ENCODE data around the gene DAAM2. TPM values are rescaled to one million over a fixed set of nuclear protein-coding genes. Genes with fewer than 3 reads are reported as not detected.

Gene DAAM2
- polyA plus RNA-seq, 2 of the 4 experiments (the other 2 are of a cell fraction) = not detected

DNA sequence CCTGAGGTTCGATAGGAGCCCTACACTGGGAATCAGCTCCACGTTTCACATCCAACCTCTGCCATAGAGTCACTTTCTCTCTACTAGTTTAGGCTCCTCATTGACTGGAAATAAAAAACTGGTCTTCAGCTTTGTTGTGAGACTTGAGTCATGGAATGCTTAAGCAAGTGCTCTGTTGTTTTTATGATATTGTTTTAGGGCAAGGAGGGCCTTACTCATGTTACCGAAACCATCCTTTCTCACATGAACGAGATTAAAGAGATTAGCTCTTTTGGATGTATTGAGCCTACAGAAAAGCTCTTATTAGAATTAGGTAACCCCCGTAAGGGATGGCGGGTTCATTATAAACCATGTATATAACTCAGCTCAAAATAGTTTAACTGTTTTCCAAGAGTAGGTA lies 149.0 kb downstream of the DAAM2 start:
- ChIA-PET POLR2A (no interaction called here), CTCF (no interaction called here)
- no peak for DNase-seq (ENCODE audit: low read depth in 1 of 2, low spot score in 1 of 2)
- no peak for FAIRE-seq
- no peak overlapping the region for H3K4me2 ChIP-seq
- WGBS (ENCODE audit: missing lambda C conversion rate) = 41% methylated on average over 6 of the region's 6 CpGs
- H3K9me3 ChIP-seq = no peaks in the 10 kb centered on the region
- no peak overlapping the region for H3K27ac ChIP-seq
- H3K4me1 ChIP-seq = no peaks in the 10 kb centered on the region
- TF ChIP-seq CBX8 (IDR thresholded peaks at IDR 0.05) (no peak), MAZ (IDR thresholded peaks at IDR 0.05; ENCODE audit: borderline replicate concordance, low read depth, low read length) (no peak), GATA3 (IDR thresholded peaks at IDR 0.05; ENCODE audit: borderline replicate concordance) (no peak), NPAS2 (CRISPR knock-in tag; IDR thresholded peaks at IDR 0.05; ENCODE audit: borderline replicate concordance) (no peak), CBX2 (IDR thresholded peaks at IDR 0.05; ENCODE audit: borderline replicate concordance, low read depth) (no peak), RAD21 (conservative IDR thresholded peaks at IDR 0.05 in 1 of 2, IDR thresholded peaks at IDR 0.05 in 1 of 2) (no peak), KDM1A (IDR thresholded peaks at IDR 0.05; ENCODE audit: low read depth) (no peak), KDM5A (IDR thresholded peaks at IDR 0.05) (no peak), ESRRA (IDR thresholded peaks at IDR 0.05; ENCODE audit: borderline replicate concordance, low read length) (no peak), HOXB13 (CRISPR knock-in tag; IDR thresholded peaks at IDR 0.05; ENCODE audit: low read depth) (no peak), HEYL (CRISPR knock-in tag; IDR thresholded peaks at IDR 0.05) (no peak), CHD2 (IDR thresholded peaks at IDR 0.05; ENCODE audit: low read length, partially characterized antibody) (no peak), PHF8 (IDR thresholded peaks at IDR 0.05; ENCODE audit: borderline replicate concordance, low read depth) (no peak), SREBF2 (IDR thresholded peaks at IDR 0.05) (no peak)
- TF ChIP-seq, protein P1, sequence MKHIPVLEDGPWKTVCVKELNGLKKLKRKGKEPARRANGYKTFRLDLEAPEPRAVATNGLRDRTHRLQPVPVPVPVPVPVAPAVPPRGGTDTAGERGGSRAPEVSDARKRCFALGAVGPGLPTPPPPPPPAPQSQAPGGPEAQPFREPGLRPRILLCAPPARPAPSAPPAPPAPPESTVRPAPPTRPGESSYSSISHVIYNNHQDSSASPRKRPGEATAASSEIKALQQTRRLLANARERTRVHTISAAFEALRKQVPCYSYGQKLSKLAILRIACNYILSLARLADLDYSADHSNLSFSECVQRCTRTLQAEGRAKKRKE (CRISPR knock-in tag; IDR thresholded peaks at IDR 0.05; ENCODE audit: low read depth) = no peak
- TF ChIP-seq, protein P2, sequence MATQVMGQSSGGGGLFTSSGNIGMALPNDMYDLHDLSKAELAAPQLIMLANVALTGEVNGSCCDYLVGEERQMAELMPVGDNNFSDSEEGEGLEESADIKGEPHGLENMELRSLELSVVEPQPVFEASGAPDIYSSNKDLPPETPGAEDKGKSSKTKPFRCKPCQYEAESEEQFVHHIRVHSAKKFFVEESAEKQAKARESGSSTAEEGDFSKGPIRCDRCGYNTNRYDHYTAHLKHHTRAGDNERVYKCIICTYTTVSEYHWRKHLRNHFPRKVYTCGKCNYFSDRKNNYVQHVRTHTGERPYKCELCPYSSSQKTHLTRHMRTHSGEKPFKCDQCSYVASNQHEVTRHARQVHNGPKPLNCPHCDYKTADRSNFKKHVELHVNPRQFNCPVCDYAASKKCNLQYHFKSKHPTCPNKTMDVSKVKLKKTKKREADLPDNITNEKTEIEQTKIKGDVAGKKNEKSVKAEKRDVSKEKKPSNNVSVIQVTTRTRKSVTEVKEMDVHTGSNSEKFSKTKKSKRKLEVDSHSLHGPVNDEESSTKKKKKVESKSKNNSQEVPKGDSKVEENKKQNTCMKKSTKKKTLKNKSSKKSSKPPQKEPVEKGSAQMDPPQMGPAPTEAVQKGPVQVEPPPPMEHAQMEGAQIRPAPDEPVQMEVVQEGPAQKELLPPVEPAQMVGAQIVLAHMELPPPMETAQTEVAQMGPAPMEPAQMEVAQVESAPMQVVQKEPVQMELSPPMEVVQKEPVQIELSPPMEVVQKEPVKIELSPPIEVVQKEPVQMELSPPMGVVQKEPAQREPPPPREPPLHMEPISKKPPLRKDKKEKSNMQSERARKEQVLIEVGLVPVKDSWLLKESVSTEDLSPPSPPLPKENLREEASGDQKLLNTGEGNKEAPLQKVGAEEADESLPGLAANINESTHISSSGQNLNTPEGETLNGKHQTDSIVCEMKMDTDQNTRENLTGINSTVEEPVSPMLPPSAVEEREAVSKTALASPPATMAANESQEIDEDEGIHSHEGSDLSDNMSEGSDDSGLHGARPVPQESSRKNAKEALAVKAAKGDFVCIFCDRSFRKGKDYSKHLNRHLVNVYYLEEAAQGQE (IDR thresholded peaks at IDR 0.05) = no peak
- TF ChIP-seq, protein P3, sequence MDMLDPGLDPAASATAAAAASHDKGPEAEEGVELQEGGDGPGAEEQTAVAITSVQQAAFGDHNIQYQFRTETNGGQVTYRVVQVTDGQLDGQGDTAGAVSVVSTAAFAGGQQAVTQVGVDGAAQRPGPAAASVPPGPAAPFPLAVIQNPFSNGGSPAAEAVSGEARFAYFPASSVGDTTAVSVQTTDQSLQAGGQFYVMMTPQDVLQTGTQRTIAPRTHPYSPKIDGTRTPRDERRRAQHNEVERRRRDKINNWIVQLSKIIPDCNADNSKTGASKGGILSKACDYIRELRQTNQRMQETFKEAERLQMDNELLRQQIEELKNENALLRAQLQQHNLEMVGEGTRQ (IDR thresholded peaks at IDR 0.05) = no peak
- TF ChIP-seq, protein P4, sequence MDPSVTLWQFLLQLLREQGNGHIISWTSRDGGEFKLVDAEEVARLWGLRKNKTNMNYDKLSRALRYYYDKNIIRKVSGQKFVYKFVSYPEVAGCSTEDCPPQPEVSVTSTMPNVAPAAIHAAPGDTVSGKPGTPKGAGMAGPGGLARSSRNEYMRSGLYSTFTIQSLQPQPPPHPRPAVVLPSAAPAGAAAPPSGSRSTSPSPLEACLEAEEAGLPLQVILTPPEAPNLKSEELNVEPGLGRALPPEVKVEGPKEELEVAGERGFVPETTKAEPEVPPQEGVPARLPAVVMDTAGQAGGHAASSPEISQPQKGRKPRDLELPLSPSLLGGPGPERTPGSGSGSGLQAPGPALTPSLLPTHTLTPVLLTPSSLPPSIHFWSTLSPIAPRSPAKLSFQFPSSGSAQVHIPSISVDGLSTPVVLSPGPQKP (IDR thresholded peaks at IDR 0.05; ENCODE audit: low read depth, low read length) = no peak
- ATAC-seq = no peak
- H3K4me3 ChIP-seq = no peak overlapping the region

DNA sequence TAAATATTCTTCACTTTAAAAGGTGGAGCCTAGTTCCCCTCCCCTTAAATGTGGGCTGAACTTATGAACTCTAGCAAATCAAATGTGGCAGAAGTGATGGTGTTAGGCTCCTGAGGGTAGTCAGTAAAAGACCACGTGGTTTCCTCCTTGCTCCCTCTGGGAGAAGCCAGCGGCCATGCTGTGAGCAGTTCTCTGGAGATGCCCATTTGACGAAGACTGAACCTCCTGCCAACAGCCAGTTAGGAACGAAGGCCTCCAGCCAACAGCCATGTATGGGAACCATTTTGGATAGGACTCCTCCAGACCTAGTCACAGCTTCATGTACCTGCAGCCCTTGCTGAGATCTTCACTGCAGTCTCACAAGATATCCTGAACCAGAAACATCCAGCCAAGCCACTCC lies 149.6 kb downstream of the DAAM2 start:
- ATAC-seq (no peak), FAIRE-seq (no peak), DNase-seq (ENCODE audit: low read depth in 1 of 2, low spot score in 1 of 2) (no peak)
- H3K4me1 ChIP-seq = no peaks in the 10 kb centered on the region
- no peak overlapping the region for H3K4me3 ChIP-seq
- H3K4me2 ChIP-seq = no peak overlapping the region
- no peak overlapping the region for H3K27ac ChIP-seq
- H3K9me3 ChIP-seq = no peaks in the 10 kb centered on the region
- 6% methylated on average over 3 of the region's 4 CpGs for WGBS (ENCODE audit: missing lambda C conversion rate)
- ChIA-PET POLR2A (no interaction called here), CTCF (no interaction called here)
- TF ChIP-seq, protein P4 (IDR thresholded peaks at IDR 0.05; ENCODE audit: low read depth, low read length) = no peak
- TF ChIP-seq RNF2 (IDR thresholded peaks at IDR 0.05; ENCODE audit: borderline replicate concordance, low read depth) = no peak
- TF ChIP-seq, protein P3 (IDR thresholded peaks at IDR 0.05) = no peak
- TF ChIP-seq, protein P5, sequence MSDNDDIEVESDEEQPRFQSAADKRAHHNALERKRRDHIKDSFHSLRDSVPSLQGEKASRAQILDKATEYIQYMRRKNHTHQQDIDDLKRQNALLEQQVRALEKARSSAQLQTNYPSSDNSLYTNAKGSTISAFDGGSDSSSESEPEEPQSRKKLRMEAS (IDR thresholded peaks at IDR 0.05) = no peak
- no peak for TF ChIP-seq POLR2A (IDR thresholded peaks at IDR 0.05; ENCODE audit: low read length)
- no peak for TF ChIP-seq CHD4 (IDR thresholded peaks at IDR 0.05; ENCODE audit: borderline replicate concordance)
- TF ChIP-seq, protein P1 (CRISPR knock-in tag; IDR thresholded peaks at IDR 0.05; ENCODE audit: low read depth) = no peak
- TF ChIP-seq SMC3 (IDR thresholded peaks at IDR 0.05) = no peak
- TF ChIP-seq ZSCAN20 (CRISPR knock-in tag; IDR thresholded peaks at IDR 0.05) = no peak
- no peak for TF ChIP-seq MAZ (IDR thresholded peaks at IDR 0.05; ENCODE audit: borderline replicate concordance, low read depth, low read length)
